ENCODE data around the gene NOP14. TPM values are rescaled to one million over a fixed set of nuclear protein-coding genes. Genes with fewer than 3 reads are reported as not detected.
"Not testable (repeated sequence)": the region's sequence is repeated elsewhere in the genome, so short reads cannot be mapped to it uniquely, and the experiment has no call there.

The NOP14 gene
- total RNA-seq, 2 experiments from 2014 or later = 21.8 TPM

DNA sequence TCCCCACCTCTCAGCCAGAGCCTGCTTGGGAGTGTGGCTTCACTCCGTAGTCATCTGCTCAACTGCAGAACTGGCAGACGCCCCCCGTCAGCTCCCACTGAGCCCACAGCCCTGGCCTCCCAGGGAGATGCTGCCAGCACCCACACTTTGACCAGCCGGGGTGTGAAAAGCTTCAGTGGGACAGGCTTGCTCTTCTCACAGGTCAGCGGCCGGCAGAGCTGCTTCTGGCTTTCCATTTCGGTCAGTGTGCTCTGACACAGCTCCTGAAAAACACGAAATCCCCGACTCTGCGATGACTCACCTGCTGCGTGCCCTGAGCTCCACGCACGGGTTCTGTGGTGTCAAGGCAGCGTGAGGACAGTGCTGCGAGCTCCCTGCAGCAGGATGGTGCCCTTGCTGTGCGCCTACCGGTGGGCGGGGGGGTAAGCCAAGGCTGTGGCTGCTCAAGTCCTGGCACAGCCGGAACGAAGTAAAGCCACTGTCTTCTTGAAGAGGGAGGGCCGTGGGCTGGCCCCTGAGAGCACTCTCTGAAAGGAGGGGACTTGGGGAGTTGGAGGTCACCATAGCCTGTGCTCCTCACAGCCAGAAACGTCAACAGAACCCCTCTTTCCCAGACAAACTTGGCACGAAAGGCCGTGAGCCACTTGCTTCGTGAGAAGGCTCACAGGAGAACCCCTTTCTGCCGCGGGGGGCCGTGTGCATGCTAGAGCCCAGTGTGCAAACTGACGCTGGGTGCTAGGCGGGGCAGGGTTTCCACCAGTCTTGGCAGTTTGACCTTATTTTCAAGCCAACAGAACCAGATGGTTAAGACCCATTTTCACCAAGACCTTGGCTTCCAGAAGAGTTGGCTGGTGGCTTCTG is 23.6 kb downstream of the NOP14 start:
- peak in 3 of 14 experiments; percentile 14 to 53 (median 34) for DNase-seq
- H3K36me3 ChIP-seq (ENCODE audit: insufficient read depth, low read length) = peaks cover 63% of the 10 kb centered on the region

GRCh38 chr4:2938906-2939305 is 24.3 kb downstream of the NOP14 start:
- TF ChIP-seq, protein P1, sequence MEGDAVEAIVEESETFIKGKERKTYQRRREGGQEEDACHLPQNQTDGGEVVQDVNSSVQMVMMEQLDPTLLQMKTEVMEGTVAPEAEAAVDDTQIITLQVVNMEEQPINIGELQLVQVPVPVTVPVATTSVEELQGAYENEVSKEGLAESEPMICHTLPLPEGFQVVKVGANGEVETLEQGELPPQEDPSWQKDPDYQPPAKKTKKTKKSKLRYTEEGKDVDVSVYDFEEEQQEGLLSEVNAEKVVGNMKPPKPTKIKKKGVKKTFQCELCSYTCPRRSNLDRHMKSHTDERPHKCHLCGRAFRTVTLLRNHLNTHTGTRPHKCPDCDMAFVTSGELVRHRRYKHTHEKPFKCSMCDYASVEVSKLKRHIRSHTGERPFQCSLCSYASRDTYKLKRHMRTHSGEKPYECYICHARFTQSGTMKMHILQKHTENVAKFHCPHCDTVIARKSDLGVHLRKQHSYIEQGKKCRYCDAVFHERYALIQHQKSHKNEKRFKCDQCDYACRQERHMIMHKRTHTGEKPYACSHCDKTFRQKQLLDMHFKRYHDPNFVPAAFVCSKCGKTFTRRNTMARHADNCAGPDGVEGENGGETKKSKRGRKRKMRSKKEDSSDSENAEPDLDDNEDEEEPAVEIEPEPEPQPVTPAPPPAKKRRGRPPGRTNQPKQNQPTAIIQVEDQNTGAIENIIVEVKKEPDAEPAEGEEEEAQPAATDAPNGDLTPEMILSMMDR (IDR thresholded peaks at IDR 0.05) = no peak
- ChIA-PET CTCF (interaction anchor here (0.6 kb wide), 1 partner anchor 17 kb away, joined by 3 read pairs; no protein-coding TSS in a partner anchor), POLR2A (no interaction called here)
- ATAC-seq (ENCODE audit: poor library complexity) (no peak), DNase-seq (peak in 1 of 14 experiments; percentile 19)
- H3K4me1 Mint-ChIP-seq (ENCODE audit: low read depth) = peaks cover 21% of the 10 kb centered on the region
- H3K36me3 Mint-ChIP-seq (ENCODE audit: low read depth) = peaks cover 81% of the 10 kb centered on the region
- intact Hi-C loops (cut with DNase I, micrococcal nuclease) = loop anchor here in 1 of 2 experiments (10.0 kb wide), 1 partner anchor 674 kb away; the partner anchor contains the start of gene MXD4
- no peak overlapping the region for H3K4me3 ChIP-seq (ENCODE audit: low read length)
- no peak overlapping the region for H3K27ac ChIP-seq (ENCODE audit: low read depth in 1 of 2, low read length in 2 of 2)
- H3K27me3 Mint-ChIP-seq = no peaks in the 10 kb centered on the region
- peaks cover 59% of the 10 kb centered on the region for H3K36me3 ChIP-seq (ENCODE audit: insufficient read depth, low read length)
- peak overlapping the region; percentile 51 for H3K4me3 Mint-ChIP-seq
- H3K4me1 ChIP-seq (ENCODE audit: insufficient read depth, low read length) = peaks cover 64% of the 10 kb centered on the region
- no peaks in the 10 kb centered on the region for H3K9me3 Mint-ChIP-seq
- no peak overlapping the region for H3K27ac Mint-ChIP-seq
- no peaks in the 10 kb centered on the region for H3K9me3 ChIP-seq (ENCODE audit: control insufficient read depth in 1 of 2, insufficient read depth in 1 of 2, low read length in 2 of 2)
- H3K27me3 ChIP-seq (ENCODE audit: control insufficient read depth in 1 of 2, insufficient read depth in 2 of 2, low read length in 2 of 2) = no peaks in the 10 kb centered on the region

More for the DNA sequence above, 23.6 kb downstream of the NOP14 start:
- Mint-ChIP-seq H3K36me3 (ENCODE audit: low read depth) (peaks cover 88% of the 10 kb centered on the region), H3K4me1 (ENCODE audit: low read depth) (peaks cover 21% of the 10 kb centered on the region), H3K27ac (no peak overlapping the region), H3K27me3 (no peaks in the 10 kb centered on the region), H3K4me3 (no peak overlapping the region), H3K9me3 (no peaks in the 10 kb centered on the region)
- intact Hi-C loops (cut with DNase I, micrococcal nuclease) = loop anchor here in 1 of 2 experiments (10.0 kb wide), 1 partner anchor 675 kb away; the partner anchor contains the start of gene MXD4
- H3K27me3 ChIP-seq (ENCODE audit: control insufficient read depth in 1 of 2, insufficient read depth in 2 of 2, low read length in 2 of 2) = no peaks in the 10 kb centered on the region
- peaks cover 63% of the 10 kb centered on the region for H3K4me1 ChIP-seq (ENCODE audit: insufficient read depth, low read length)
- H3K9me3 ChIP-seq (ENCODE audit: control insufficient read depth in 1 of 2, insufficient read depth in 1 of 2, low read length in 2 of 2) = no peaks in the 10 kb centered on the region
- no peak overlapping the region for H3K4me3 ChIP-seq (ENCODE audit: low read length)
- H3K27ac ChIP-seq (ENCODE audit: low read depth in 1 of 2, low read length in 2 of 2) = no peak overlapping the region
- TF ChIP-seq, protein P1 (IDR thresholded peaks at IDR 0.05) = no peak
- ChIA-PET POLR2A (no interaction called here), CTCF (interaction anchor here (0.6 kb wide), 1 partner anchor 16 kb away, joined by 3 read pairs; no protein-coding TSS in a partner anchor)
- ATAC-seq (ENCODE audit: poor library complexity) = no peak

GRCh38 chr4:2938411-2938810 is 24.8 kb downstream of the NOP14 start:
- ATAC-seq (ENCODE audit: poor library complexity); CTCF ChIA-PET; H3K27me3 Mint-ChIP-seq; H3K27ac Mint-ChIP-seq; H3K27ac ChIP-seq (ENCODE audit: low read depth in 1 of 2, low read length in 2 of 2); H3K9me3 ChIP-seq (ENCODE audit: control insufficient read depth in 1 of 2, insufficient read depth in 1 of 2, low read length in 2 of 2); H3K27me3 ChIP-seq (ENCODE audit: control insufficient read depth in 1 of 2, insufficient read depth in 2 of 2, low read length in 2 of 2); H3K4me3 ChIP-seq (ENCODE audit: low read length); H3K9me3 Mint-ChIP-seq; H3K4me3 Mint-ChIP-seq: not testable (repeated sequence)
- DNase-seq = peak in 1 of 14 experiments; percentile 23
- H3K4me1 ChIP-seq (ENCODE audit: insufficient read depth, low read length) = peaks cover 69% of the 10 kb centered on the region
- peaks cover 22% of the 10 kb centered on the region for H3K4me1 Mint-ChIP-seq (ENCODE audit: low read depth)
- peaks cover 54% of the 10 kb centered on the region for H3K36me3 ChIP-seq (ENCODE audit: insufficient read depth, low read length)
- peaks cover 77% of the 10 kb centered on the region for H3K36me3 Mint-ChIP-seq (ENCODE audit: low read depth)
- intact Hi-C loops (cut with DNase I, micrococcal nuclease) = loop anchor here in 1 of 2 experiments (10.0 kb wide), 1 partner anchor 674 kb away; the partner anchor contains the start of gene MXD4
- POLR2A ChIA-PET = interaction anchor here (4.1 kb wide), 1 partner anchor 24 kb away, joined by 51 read pairs; the partner anchor contains the start of genes GRK4 and NOP14

All from CD4-positive, alpha-beta T cell (primary cell).